ENCODE measurements around the gene ENO2.
"Not testable (repeated sequence)": the region's sequence is repeated elsewhere in the genome, so short reads cannot be mapped to it uniquely, and the experiment has no call there.

The ENO2 gene

GRCh38 chr12:6905414-6906040 is 8.9 kb upstream of the ENO2 start:
- DNase-seq (ENCODE audit: low spot score in 2 of 2) (no peak), ATAC-seq (replicated peaks; ENCODE audit: extremely low read depth, poor library complexity, severe bottlenecking) (no peak)
- no peak overlapping the region for H3K4me3 Mint-ChIP-seq
- H3K27ac Mint-ChIP-seq (ENCODE audit: low read depth) = no peak overlapping the region
- no peaks in the 10 kb centered on the region for H3K36me3 Mint-ChIP-seq (ENCODE audit: insufficient read depth)
- H3K9me3 Mint-ChIP-seq = no peaks in the 10 kb centered on the region
- H3K27me3 Mint-ChIP-seq = no peaks in the 10 kb centered on the region
- H3K4me1 Mint-ChIP-seq = no peaks in the 10 kb centered on the region

DNA sequence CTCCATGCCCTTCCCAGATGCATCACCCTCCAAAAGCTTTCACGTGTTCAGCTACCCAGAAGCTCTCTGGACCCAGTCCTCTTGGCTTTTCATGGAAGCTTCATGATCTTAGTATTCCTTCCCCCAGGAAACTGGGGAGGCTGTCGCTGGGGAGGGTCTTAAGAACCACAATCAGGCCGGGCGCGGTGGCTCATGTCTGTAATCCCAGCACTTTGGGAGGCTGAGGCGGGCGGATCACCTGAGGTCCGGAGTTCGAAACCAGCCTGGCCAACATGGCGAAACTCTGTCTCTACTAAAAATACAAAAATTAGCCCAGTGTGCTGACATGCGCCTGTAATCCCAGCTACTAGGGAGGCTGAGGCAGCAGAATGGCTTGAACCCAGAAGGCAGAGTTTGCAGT is 6.2 kb upstream of the ENO2 start:
- not testable (repeated sequence) for ATAC-seq (replicated peaks; ENCODE audit: extremely low read depth, poor library complexity, severe bottlenecking); DNase-seq (ENCODE audit: low spot score in 2 of 2); H3K27ac Mint-ChIP-seq (ENCODE audit: low read depth); H3K27me3 Mint-ChIP-seq; H3K4me3 Mint-ChIP-seq; H3K9me3 Mint-ChIP-seq; H3K4me1 Mint-ChIP-seq; H3K36me3 Mint-ChIP-seq (ENCODE audit: insufficient read depth)

DNA sequence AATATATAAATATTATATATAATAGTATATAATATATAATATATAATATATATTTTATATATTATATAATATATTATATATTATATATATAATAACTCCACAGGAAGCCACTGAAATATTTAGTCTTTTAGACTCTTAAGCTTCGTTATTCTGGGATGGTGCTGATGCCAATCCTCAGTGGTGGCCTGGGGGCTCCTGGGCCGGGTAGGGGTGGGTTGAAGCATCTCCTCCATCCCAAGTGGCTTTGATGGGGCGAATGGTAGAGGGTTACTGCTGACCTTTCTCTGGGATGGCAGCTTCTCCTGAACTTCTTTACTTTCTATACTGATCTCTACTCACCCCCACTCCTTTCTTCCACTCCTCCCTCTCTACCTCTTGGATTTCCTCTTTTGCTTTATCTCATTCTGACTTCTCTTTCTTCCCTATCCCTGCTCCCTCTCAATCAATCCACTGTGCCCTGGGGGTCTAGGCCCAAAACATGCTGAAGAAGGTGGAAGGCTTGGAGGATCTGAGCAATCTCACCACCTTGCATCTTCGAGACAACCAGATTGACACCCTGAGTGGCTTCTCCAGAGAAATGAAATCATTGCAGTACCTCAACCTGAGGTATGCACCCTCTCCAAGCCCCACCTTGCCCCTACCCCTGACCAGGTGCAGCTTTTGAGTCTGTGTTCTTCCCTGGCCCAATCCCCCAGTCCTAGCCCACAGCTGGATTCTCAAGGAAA is 4.8 kb upstream of the ENO2 start:
- DNase-seq (ENCODE audit: low spot score in 2 of 2) = no peak
- no peak overlapping the region for H3K4me3 Mint-ChIP-seq
- H3K27ac Mint-ChIP-seq (ENCODE audit: low read depth) = no peak overlapping the region
- no peaks in the 10 kb centered on the region for H3K9me3 Mint-ChIP-seq
- H3K27me3 Mint-ChIP-seq = no peaks in the 10 kb centered on the region
- no peak for ATAC-seq (replicated peaks; ENCODE audit: extremely low read depth, poor library complexity, severe bottlenecking)
- peaks cover under 1% of the 10 kb centered on the region for H3K36me3 Mint-ChIP-seq (ENCODE audit: insufficient read depth)
- peaks cover 17% of the 10 kb centered on the region for H3K4me1 Mint-ChIP-seq

- DNase-seq (ENCODE audit: low spot score in 2 of 2) (no peak), ATAC-seq (replicated peaks; ENCODE audit: extremely low read depth, poor library complexity, severe bottlenecking) (no peak)
- H3K27ac Mint-ChIP-seq (ENCODE audit: low read depth) = peak overlapping the region; percentile 89
- H3K4me1 Mint-ChIP-seq = peaks cover 42% of the 10 kb centered on the region
- H3K27me3 Mint-ChIP-seq = no peaks in the 10 kb centered on the region
- H3K36me3 Mint-ChIP-seq (ENCODE audit: insufficient read depth) = peaks cover 9% of the 10 kb centered on the region
- H3K4me3 Mint-ChIP-seq = peak overlapping the region; percentile 88
- H3K9me3 Mint-ChIP-seq = no peaks in the 10 kb centered on the region
Observed at GRCh38 chr12:6912164-6912935, 2.0 kb upstream of the ENO2 start.

GRCh38 chr12:6914947-6915788 is 788 bp downstream of the ENO2 start:
- H3K36me3 Mint-ChIP-seq (ENCODE audit: insufficient read depth) = peaks cover 24% of the 10 kb centered on the region
- peaks cover 42% of the 10 kb centered on the region for H3K4me1 Mint-ChIP-seq
- DNase-seq (ENCODE audit: low spot score in 2 of 2) (no peak), ATAC-seq (replicated peaks; ENCODE audit: extremely low read depth, poor library complexity, severe bottlenecking) (peak; percentile 2)
- H3K4me3 Mint-ChIP-seq = peak overlapping the region; percentile 88
- H3K9me3 Mint-ChIP-seq = no peaks in the 10 kb centered on the region
- H3K27ac Mint-ChIP-seq (ENCODE audit: low read depth) = peak overlapping the region; percentile 89
- H3K27me3 Mint-ChIP-seq = no peaks in the 10 kb centered on the region

- DNase-seq (ENCODE audit: low spot score in 2 of 2) (no peak), ATAC-seq (replicated peaks; ENCODE audit: extremely low read depth, poor library complexity, severe bottlenecking) (no peak)
- Mint-ChIP-seq H3K4me1 (peaks cover 42% of the 10 kb centered on the region), H3K36me3 (ENCODE audit: insufficient read depth) (peaks cover 24% of the 10 kb centered on the region), H3K4me3 (peak overlapping the region; percentile 88), H3K27me3 (no peaks in the 10 kb centered on the region), H3K9me3 (no peaks in the 10 kb centered on the region), H3K27ac (ENCODE audit: low read depth) (peak overlapping the region; percentile 89)
Observed at GRCh38 chr12:6915789-6916285, 1.5 kb downstream of the ENO2 start.

DNA sequence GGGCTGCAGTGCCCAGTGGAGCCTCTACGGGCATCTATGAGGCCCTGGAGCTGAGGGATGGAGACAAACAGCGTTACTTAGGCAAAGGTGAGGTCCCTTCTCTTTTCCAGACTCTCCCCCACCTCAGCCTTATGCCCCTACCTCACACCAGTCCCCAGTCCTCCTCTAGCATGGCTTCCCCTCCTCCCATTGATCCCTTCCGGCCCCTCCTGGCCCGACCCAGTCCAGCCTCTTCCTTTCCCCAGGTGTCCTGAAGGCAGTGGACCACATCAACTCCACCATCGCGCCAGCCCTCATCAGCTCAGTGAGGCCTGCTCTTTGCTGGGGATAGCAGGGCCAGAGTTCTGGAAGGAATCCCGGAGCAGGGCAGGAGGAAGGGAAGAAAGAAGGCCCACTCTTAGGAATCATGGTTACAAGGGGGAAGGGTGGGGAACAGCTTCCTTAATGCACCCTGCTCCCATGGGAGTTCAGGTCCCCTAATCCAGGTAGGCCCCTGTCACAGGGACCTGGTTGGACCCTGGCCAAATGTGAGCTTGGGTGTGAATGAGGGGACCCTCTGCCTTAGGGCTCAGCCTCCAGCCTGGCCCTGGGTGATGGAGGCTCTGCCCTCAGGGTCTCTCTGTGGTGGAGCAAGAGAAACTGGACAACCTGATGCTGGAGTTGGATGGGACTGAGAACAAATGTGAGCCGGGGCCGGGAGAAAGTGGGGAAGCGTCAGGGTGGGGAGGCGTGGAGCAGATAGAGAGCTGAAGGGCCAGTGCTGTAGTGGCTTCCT is 2.2 kb downstream of the ENO2 start:
- Mint-ChIP-seq H3K4me3 (peak overlapping the region; percentile 88), H3K27me3 (no peaks in the 10 kb centered on the region), H3K36me3 (ENCODE audit: insufficient read depth) (peaks cover 29% of the 10 kb centered on the region), H3K9me3 (no peaks in the 10 kb centered on the region), H3K4me1 (peaks cover 42% of the 10 kb centered on the region), H3K27ac (ENCODE audit: low read depth) (peak overlapping the region; percentile 52)
- no peak for ATAC-seq (replicated peaks; ENCODE audit: extremely low read depth, poor library complexity, severe bottlenecking)
- DNase-seq (ENCODE audit: low spot score in 2 of 2) = no peak

DNA sequence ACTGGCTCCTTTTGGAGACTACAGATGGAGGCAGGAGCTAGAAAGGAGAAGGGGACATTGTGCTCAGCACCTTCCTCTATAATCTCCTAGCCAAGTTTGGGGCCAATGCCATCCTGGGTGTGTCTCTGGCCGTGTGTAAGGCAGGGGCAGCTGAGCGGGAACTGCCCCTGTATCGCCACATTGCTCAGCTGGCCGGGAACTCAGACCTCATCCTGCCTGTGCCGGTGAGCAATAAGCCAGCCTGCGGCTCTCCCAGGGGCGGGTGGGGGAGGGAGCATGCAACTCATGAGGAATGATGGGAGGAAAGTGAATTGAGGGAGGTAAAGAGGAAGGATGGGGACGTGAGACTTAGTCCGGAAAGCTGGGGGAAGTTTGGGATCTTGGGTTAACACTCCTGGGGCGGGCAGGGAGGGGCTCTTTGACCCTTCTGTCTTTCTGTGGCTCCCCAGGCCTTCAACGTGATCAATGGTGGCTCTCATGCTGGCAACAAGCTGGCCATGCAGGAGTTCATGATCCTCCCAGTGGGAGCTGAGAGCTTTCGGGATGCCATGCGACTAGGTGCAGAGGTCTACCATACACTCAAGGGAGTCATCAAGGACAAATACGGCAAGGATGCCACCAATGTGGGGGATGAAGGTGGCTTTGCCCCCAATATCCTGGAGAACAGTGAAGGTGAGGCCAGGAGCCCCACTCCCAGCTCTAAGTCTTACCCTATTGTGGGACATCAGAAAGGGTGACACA is 3.3 kb downstream of the ENO2 start:
- no peak overlapping the region for H3K27ac Mint-ChIP-seq (ENCODE audit: low read depth)
- ATAC-seq (replicated peaks; ENCODE audit: extremely low read depth, poor library complexity, severe bottlenecking) = no peak
- no peak overlapping the region for H3K4me3 Mint-ChIP-seq

DNA sequence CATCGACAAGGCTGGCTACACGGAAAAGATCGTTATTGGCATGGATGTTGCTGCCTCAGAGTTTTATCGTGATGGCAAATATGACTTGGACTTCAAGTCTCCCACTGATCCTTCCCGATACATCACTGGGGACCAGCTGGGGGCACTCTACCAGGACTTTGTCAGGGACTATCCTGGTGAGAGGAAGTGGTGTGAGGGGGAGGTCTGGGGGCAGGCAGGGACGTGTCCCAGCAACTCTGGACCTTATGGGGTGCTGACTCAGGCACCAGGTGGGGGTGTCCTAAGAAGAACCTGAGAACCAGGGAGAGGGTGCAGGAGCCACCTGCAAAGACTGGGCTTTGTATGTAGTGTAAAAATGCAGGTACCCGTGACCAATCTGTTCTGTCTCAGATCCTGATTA is 5.2 kb downstream of the ENO2 start:
- H3K4me3 Mint-ChIP-seq = no peak overlapping the region
- no peak overlapping the region for H3K27ac Mint-ChIP-seq (ENCODE audit: low read depth)
- no peaks in the 10 kb centered on the region for H3K27me3 Mint-ChIP-seq
- H3K36me3 Mint-ChIP-seq (ENCODE audit: insufficient read depth) = peaks cover 37% of the 10 kb centered on the region
- DNase-seq (ENCODE audit: low spot score in 2 of 2) (no peak), ATAC-seq (replicated peaks; ENCODE audit: extremely low read depth, poor library complexity, severe bottlenecking) (no peak)
- no peaks in the 10 kb centered on the region for H3K9me3 Mint-ChIP-seq
- peaks cover 32% of the 10 kb centered on the region for H3K4me1 Mint-ChIP-seq

More for the DNA sequence above, 3.3 kb downstream of the ENO2 start:
- peaks cover 33% of the 10 kb centered on the region for H3K36me3 Mint-ChIP-seq (ENCODE audit: insufficient read depth)
- peaks cover 40% of the 10 kb centered on the region for H3K4me1 Mint-ChIP-seq
- DNase-seq (ENCODE audit: low spot score in 2 of 2) = no peak
- H3K9me3 Mint-ChIP-seq = no peaks in the 10 kb centered on the region
- no peaks in the 10 kb centered on the region for H3K27me3 Mint-ChIP-seq

GRCh38 chr12:6921539-6921938 is 7.2 kb downstream of the ENO2 start:
- Mint-ChIP-seq H3K4me3 (no peak overlapping the region), H3K4me1 (peaks cover 22% of the 10 kb centered on the region), H3K27ac (ENCODE audit: low read depth) (no peak overlapping the region), H3K9me3 (no peaks in the 10 kb centered on the region), H3K27me3 (no peaks in the 10 kb centered on the region), H3K36me3 (ENCODE audit: insufficient read depth) (peaks cover 38% of the 10 kb centered on the region)
- no peak for ATAC-seq (replicated peaks; ENCODE audit: extremely low read depth, poor library complexity, severe bottlenecking)
- DNase-seq (ENCODE audit: low spot score in 2 of 2) = no peak
